ENCODE data around the gene RFX3. TPM values are rescaled to one million over a fixed set of nuclear protein-coding genes. Genes with fewer than 3 reads are reported as not detected.

The RFX3 gene
- total RNA-seq, 1 experiment from 2014 or later: 4.4 TPM

GRCh38 chr9:3296536-3296935, 229.3 kb downstream of the RFX3 start:
- DNase-seq (ENCODE audit: extremely low read depth, low read depth): no peak

- DNase-seq (ENCODE audit: extremely low read depth, low read depth): no peak
Measured at GRCh38 chr9:3292311-3292710, 233.5 kb downstream of the RFX3 start.

DNA sequence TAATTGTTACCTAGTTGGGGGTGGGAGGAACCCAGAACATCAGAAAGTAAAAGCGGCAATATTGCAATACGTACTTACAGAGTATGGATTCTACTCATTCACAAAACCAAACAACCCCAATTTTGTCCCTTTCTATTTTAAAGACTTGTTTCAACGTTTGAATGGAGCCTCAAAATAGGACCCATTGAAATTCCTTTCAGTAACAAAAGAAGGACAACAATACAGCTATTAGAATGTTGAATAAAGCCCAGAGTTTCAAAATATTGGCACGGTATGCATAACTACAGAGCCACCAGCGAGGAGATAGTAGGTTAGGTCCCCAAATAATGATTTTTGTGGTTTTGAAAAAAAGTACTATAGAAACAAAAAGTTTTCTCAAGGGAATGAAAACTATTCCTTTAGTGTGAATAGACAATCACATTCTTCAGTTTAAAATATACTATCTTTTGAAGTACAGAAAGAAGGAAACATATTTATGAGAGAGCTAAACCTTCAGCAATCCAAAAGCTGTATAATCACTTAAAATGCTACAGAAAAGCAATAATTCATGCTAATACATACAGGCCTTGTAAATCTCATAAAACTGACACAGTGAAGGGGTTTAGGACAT, 235.5 kb downstream of the RFX3 start:
- no peak for DNase-seq (ENCODE audit: extremely low read depth, low read depth)

DNA sequence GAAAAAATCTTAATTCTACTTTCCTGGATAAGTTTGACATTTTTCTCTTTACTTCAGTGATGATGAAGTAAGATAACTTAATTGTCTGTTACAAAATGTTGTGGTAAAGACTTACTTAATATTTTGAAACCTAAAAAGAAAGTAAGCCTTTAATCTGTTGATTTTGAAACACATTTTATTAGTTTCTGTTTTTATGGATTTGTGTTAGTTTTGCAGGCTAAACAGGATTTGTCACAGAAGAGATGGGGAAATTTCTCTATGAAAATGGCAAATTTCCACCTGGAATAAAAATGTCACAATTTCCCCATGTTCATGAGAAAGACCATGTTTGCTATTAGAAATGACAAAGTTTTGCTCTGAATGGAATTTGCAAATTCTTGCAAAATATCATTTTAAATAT, 237.1 kb downstream of the RFX3 start:
- DNase-seq (ENCODE audit: extremely low read depth, low read depth): no peak

- no peak for DNase-seq (ENCODE audit: extremely low read depth, low read depth)
Measured at GRCh38 chr9:3285365-3286161, 240.2 kb downstream of the RFX3 start.

- DNase-seq (ENCODE audit: extremely low read depth, low read depth): no peak
Measured at GRCh38 chr9:3282365-3282764, 243.4 kb downstream of the RFX3 start.

DNA sequence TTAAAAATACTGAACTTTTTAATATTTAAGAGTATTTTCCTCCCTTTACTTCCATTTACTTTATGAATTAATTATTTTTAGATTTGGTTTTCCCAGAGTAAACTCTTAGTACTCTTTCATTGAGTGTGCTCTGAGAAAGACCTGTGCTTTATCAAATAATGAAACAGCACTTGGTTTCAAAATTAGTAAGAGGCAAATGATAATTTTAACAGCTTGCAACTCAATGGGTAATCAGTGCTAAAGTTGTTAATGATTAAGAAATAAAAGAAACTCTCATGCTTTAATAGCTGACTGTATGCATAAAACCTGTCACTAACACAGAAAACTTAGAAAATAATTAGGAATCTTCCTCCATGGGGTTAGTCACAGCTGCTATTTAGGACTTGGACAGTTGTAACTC, 244.4 kb downstream of the RFX3 start:
- DNase-seq (ENCODE audit: extremely low read depth, low read depth): no peak

DNA sequence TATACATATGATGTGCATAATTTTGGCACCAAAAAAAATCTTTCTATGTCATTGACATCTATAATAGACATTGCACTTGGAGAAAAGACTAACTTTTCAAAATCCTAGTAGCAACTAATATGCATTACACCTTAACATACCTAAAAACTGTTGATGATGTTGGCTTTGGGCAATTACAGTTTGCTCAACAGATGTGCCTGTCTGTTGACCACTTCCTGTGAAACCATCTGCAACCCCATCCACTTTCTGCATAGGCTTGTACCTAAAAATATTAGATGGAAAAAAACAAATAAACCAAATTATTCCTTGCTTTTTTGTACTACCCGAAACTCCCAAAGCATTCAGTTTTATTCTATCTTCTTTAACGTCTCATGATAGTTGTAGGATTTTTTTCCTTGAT, 248.6 kb downstream of the RFX3 start:
- DNase-seq (ENCODE audit: extremely low read depth, low read depth): no peak

GRCh38 chr9:3271581-3271980, 254.2 kb downstream of the RFX3 start:
- DNase-seq (ENCODE audit: extremely low read depth, low read depth): no peak

GRCh38 chr9:3271157-3271556, 254.6 kb downstream of the RFX3 start:
- no peak for DNase-seq (ENCODE audit: extremely low read depth, low read depth)

GRCh38 chr9:3268223-3268622, 257.6 kb downstream of the RFX3 start:
- no peak for DNase-seq (ENCODE audit: extremely low read depth, low read depth)

DNA sequence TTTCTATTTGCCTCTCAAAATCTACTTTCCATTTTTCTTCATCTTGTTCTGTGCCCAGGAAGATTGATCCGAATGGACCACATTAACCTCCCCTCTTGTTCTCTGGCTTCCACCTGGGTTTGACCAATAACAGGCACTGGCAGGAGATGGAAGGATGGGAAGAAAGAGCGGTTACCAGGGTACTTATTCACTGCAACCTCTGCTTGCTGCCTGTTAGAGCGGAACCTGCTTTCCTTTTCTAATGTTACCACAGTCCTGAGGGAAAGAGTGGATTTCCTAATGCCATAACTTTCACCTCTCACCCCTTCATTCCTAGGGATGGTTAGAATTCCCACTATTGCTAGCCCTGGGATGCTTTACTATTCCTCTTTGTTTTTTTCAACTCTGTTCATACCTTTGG, 262.1 kb downstream of the RFX3 start:
- no peak for DNase-seq (ENCODE audit: extremely low read depth, low read depth)

GRCh38 chr9:3262826-3263529, 262.8 kb downstream of the RFX3 start:
- no peak for DNase-seq (ENCODE audit: extremely low read depth, low read depth)

DNA sequence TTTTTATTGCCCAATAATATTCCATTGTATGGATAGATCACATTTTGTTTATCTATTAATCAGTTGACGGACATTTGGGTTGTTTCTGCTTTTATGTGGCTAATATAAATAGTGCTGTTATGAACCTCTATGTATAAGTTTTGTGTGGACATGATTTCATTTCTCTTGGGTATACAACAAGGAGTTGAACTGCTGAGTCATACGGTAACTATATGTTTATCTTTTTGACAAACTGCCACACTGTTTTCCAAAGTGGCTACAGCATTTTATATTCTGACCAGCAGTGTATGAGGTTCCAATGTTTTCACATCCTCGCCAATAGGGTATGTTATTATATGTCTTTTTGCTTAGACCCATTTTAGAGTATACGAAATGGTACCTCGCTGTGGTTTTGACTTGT, 264.3 kb downstream of the RFX3 start:
- DNase-seq (ENCODE audit: extremely low read depth, low read depth): no peak

- no peak for DNase-seq (ENCODE audit: extremely low read depth, low read depth)
Measured at GRCh38 chr9:3256571-3257330, 269.1 kb downstream of the RFX3 start.

- DNase-seq (ENCODE audit: extremely low read depth, low read depth): no peak
Measured at GRCh38 chr9:3251309-3251708, 274.5 kb downstream of the RFX3 start.

DNA sequence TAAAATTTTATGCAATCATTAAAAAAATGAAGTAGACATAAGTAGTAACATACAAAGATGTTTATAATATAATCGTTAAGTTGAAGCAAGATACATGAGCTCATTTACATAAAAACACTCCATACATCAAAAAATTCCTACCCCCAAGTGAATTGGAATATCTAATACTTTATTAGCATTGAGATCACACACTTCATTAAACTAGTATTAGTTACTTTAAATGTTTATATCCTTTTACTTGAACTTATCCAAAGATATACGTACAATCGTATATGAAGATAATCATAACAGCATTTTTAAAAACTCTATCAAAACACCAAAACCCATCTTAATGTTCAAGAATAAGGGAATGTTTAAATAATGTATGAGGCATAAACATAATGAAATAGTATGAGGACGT, 275.1 kb downstream of the RFX3 start:
- no peak for DNase-seq (ENCODE audit: extremely low read depth, low read depth)

- no peak for DNase-seq (ENCODE audit: extremely low read depth, low read depth)
Measured at GRCh38 chr9:3247211-3247610, 278.6 kb downstream of the RFX3 start.

DNA sequence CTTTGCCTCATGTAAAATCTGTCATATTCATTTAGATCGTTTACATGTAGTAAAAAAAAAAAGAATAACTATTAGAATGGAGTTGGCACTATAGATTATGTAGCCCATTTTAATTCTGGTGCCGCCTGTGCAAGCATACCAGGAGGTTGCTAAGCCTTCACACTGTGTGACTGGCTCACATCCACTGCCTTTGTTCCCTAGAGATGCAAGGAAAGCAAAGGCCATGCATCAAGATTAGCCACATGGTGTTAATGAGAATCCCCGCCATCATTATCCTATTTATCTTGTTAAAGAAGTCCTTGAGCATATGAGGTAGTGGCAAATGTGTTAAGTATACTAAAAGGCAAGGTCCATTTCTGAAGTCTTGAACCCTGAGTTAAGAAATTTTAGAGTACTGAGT, 279.6 kb downstream of the RFX3 start:
- DNase-seq (ENCODE audit: extremely low read depth, low read depth): no peak

GRCh38 chr9:3244963-3245653, 280.7 kb downstream of the RFX3 start:
- DNase-seq (ENCODE audit: extremely low read depth, low read depth): no peak

GRCh38 chr9:3243683-3244082, 282.1 kb downstream of the RFX3 start:
- DNase-seq (ENCODE audit: extremely low read depth, low read depth): no peak
